SK-N-SH (cell line): ENCODE data around the gene CCNL2. TPM values are rescaled to one million over a fixed set of nuclear protein-coding genes. Genes with fewer than 3 reads are reported as not detected.

ENCODE experiments used
- CTCF ChIA-PET: fragments of 300-600, 350-600 bp; formaldehyde crosslinking; extraction: SDS; loops from one replicate; lab custom pipeline; 2021; lab: Yijun Ruan, JAX
- POLR2A ChIA-PET: fragments of 350-600 bp; sonication (Branson Sonifier 250); formaldehyde crosslinking; extraction: SDS; loops from one replicate; lab custom pipeline; 2020; ENCODE audit warnings: antibody characterized with exemption, inconsistent platforms; lab: Yijun Ruan, JAX
- DNase-seq: peaks from one replicate; pipeline ENCODE4 v3.0.0; 2012
- H2AFZ ChIP-seq: fragments of 200-600 bp; sonication (generic); 2 replicates; pipeline ENCODE4 v1.8.1; 2016; ENCODE audit warnings: antibody characterized with exemption, mild to moderate bottlenecking, low read depth
- H3F3A ChIP-seq: fragments of 200-600 bp; sonication (generic); replicated peaks from 2 replicates; pipeline ENCODE3; 2016; ENCODE audit warnings: antibody characterized with exemption, mild to moderate bottlenecking; ENCODE audit not compliant: insufficient read depth
- H3K27ac ChIP-seq, 2 experiments: fragments of 200-500 bp in 1 of 2; fragments of 200-600 bp in 1 of 2; sonication (Bioruptor generic) in 1 of 2; sonication (generic), shearing (Covaris generic) in 1 of 2; 2 replicates each; pipeline versions ENCODE4 v1.5.1 to v1.6.1; 2014 to 2016; ENCODE audit warnings: low read depth in 2 of 2, inconsistent platforms in 1 of 2, low read length in 1 of 2, mild to moderate bottlenecking in 1 of 2, mixed read lengths in 1 of 2
- H3K27me3 ChIP-seq: fragments of 200-600 bp; sonication (generic), shearing (Covaris generic); 2 replicates; pipeline ENCODE4 v1.6.1; 2016; ENCODE audit warnings: mixed run types; ENCODE audit not compliant: insufficient read depth
- H3K36me3 ChIP-seq, 2 experiments: fragments of 200-500 bp in 1 of 2; fragments of 200-600 bp in 1 of 2; sonication (Bioruptor generic) in 1 of 2; sonication (generic) in 1 of 2; replicated peaks in 1 of 2; 2 replicates each; pipeline versions ENCODE3 to v1.5.1; 2014 to 2016; ENCODE audit warnings: low read length in 1 of 2, mild to moderate bottlenecking in 1 of 2; ENCODE audit not compliant: insufficient read depth in 2 of 2, control insufficient read depth in 1 of 2
- H3K4me1 ChIP-seq, 2 experiments: fragments of 200-500 bp in 1 of 2; fragments of 200-600 bp in 1 of 2; sonication (Bioruptor generic) in 1 of 2; sonication (generic), shearing (Covaris generic) in 1 of 2; 2 replicates each; pipeline versions ENCODE4 v1.5.1 to v1.6.1; 2014 to 2016; ENCODE audit warnings: low read depth in 1 of 2, low read length in 1 of 2, mixed run types in 1 of 2; ENCODE audit not compliant: insufficient read depth in 2 of 2, control insufficient read depth in 1 of 2
- H3K4me2 ChIP-seq: fragments of 200-600 bp; sonication (generic), shearing (Covaris generic); 2 replicates; pipeline ENCODE4 v1.6.1; 2017; ENCODE audit warnings: mixed run types
- H3K4me3 ChIP-seq, 2 experiments: fragments of 200-500 bp in 1 of 2; fragments of 200-600 bp in 1 of 2; sonication (Bioruptor generic) in 1 of 2; sonication (generic), shearing (Covaris generic) in 1 of 2; 2 replicates each; pipeline versions ENCODE4 v1.5.1 to v1.8.1; 2014 to 2016; ENCODE audit warnings: low read depth in 2 of 2, inconsistent platforms in 1 of 2, low read length in 1 of 2, mild to moderate bottlenecking in 1 of 2, mixed read lengths in 1 of 2, moderate library complexity in 1 of 2
- H3K79me2 ChIP-seq: fragments of 200-600 bp; sonication (generic); 2 replicates; pipeline ENCODE4 v1.8.1; 2017; ENCODE audit warnings: mild to moderate bottlenecking; ENCODE audit not compliant: insufficient read depth
- H3K9ac ChIP-seq: fragments of 200-600 bp; sonication (generic); 2 replicates; pipeline ENCODE4 v1.6.1; 2017; ENCODE audit warnings: mixed run types
- H3K9me2 ChIP-seq: fragments of 200-600 bp; sonication (generic); 2 replicates; pipeline ENCODE4 v1.6.1; 2017; ENCODE audit warnings: mixed run types
- H3K9me3 ChIP-seq: fragments of 200-600 bp; sonication (generic); 2 replicates; pipeline ENCODE4 v1.6.1; 2017; ENCODE audit warnings: mixed run types, mild to moderate bottlenecking, moderate library complexity
- H4K20me1 ChIP-seq: fragments of 200-600 bp; sonication (generic); 2 replicates; pipeline ENCODE4 v1.6.1; 2017; ENCODE audit warnings: mild to moderate bottlenecking, mixed run types; ENCODE audit not compliant: insufficient read depth
- CHD2 ChIP-seq: fragments of 150-350 bp; IDR thresholded peaks from 2 replicates; pipeline ENCODE4 v1.6.1; 2018; ENCODE audit warnings: low read length; ENCODE audit not compliant: partially characterized antibody
- EP300 ChIP-seq, 2 experiments: IDR thresholded peaks; 2 replicates each; pipeline versions ENCODE4 v1.4.0 to v1.6.1; 2012; ENCODE audit warnings: borderline replicate concordance in 1 of 2, low read depth in 1 of 2, low read length in 1 of 2
- FOXJ3 ChIP-seq: sonication (generic); formaldehyde crosslinking; IDR thresholded peaks from 2 replicates; pipeline ENCODE4 v1.5.1; 2020; ENCODE audit warnings: mild to moderate bottlenecking, missing genetic modification reagents
- GABPA ChIP-seq: IDR thresholded peaks from 2 replicates; pipeline ENCODE4 v1.4.0; 2012; ENCODE audit warnings: low read depth, mild to moderate bottlenecking
- GATA2 ChIP-seq: sonication (generic); formaldehyde crosslinking; IDR thresholded peaks from 2 replicates; pipeline ENCODE4 v1.5.0; 2020; ENCODE audit warnings: mild to moderate bottlenecking, missing genetic modification reagents
- IRF3 ChIP-seq: fragments of 150-350 bp; IDR thresholded peaks from 2 replicates; pipeline ENCODE4 v1.6.1; 2016; ENCODE audit warnings: mild to moderate bottlenecking, low read depth, low read length
- JUND ChIP-seq: IDR thresholded peaks from 2 replicates; pipeline ENCODE4 v1.4.0; 2012
- MAX ChIP-seq: IDR thresholded peaks from 2 replicates; pipeline ENCODE4 v1.4.0; 2012; ENCODE audit warnings: low read depth
- MEF2A ChIP-seq: IDR thresholded peaks from 2 replicates; pipeline ENCODE4 v1.4.0; 2012; ENCODE audit warnings: low read depth, borderline replicate concordance
- NFIC ChIP-seq: IDR thresholded peaks from 2 replicates; pipeline ENCODE4 v1.4.0; 2012; ENCODE audit warnings: borderline replicate concordance
- NRF1 ChIP-seq: IDR thresholded peaks from 2 replicates; pipeline ENCODE4 v1.6.1; 2012; ENCODE audit warnings: low read depth, mild to moderate bottlenecking, low read length
- RAD21 ChIP-seq: IDR thresholded peaks from 2 replicates; pipeline ENCODE4 v1.6.1; 2012; ENCODE audit warnings: mild to moderate bottlenecking, low read length
- REST ChIP-seq: IDR thresholded peaks from 2 replicates; pipeline ENCODE4 v1.6.1; 2012; ENCODE audit warnings: mild to moderate bottlenecking, low read depth, low read length, moderate library complexity
- RFX5 ChIP-seq: IDR thresholded peaks from 2 replicates; pipeline ENCODE4 v1.6.1; 2012; ENCODE audit warnings: mild to moderate bottlenecking, improper control_type of control experiment, low read length
- RXRA ChIP-seq: IDR thresholded peaks from 2 replicates; pipeline ENCODE4 v1.4.0; 2012; ENCODE audit warnings: low read depth, mild to moderate bottlenecking, borderline replicate concordance
- TAF1 ChIP-seq: IDR thresholded peaks from 2 replicates; pipeline ENCODE4 v1.6.1; 2012; ENCODE audit warnings: low read depth, mild to moderate bottlenecking, low read length, moderate library complexity, borderline replicate concordance
- TCF12 ChIP-seq: IDR thresholded peaks from 2 replicates; pipeline ENCODE4 v1.4.0; 2012
- ZBTB33 ChIP-seq: IDR thresholded peaks from 2 replicates; pipeline ENCODE4 v1.4.0; 2012; ENCODE audit warnings: low read depth, borderline replicate concordance
- WGBS: methylation state at CpG from one replicate; pipeline ENCODE4 v1.1.6; 2017; ENCODE audit warnings: low lambda C conversion rate; 5-methylcytosine and 5-hydroxymethylcytosine counted together
- polyA plus RNA-seq, 3 experiments: library from polyadenylated mRNA; depleted of rRNA; stranded (reverse); fragments of >200 nt; gene quantifications; 2 replicates each; pipeline ENCODE4 v1.2.3, GENCODE V29; 2012
- TF ChIP-seq, protein P1 (sequence below): fragments of 200-600 bp; sonication (generic); IDR thresholded peaks from 2 replicates; pipeline ENCODE4 v1.6.1; 2017; ENCODE audit warnings: antibody characterized with exemption, mild to moderate bottlenecking, moderate library complexity

Gene CCNL2
- polyA plus RNA-seq, 1 of the 3 experiments (the other 2 are of a cell fraction) = 362 TPM

GRCh38 chr1:1393014-1393413, 6.1 kb downstream of the CCNL2 start:
- Histone ChIP-seq H3F3A (no peaks in the 10 kb centered on the region), H3K9ac (no peak overlapping the region), H2AFZ (no peak overlapping the region), H3K9me2 (no peaks in the 10 kb centered on the region), H3K27me3 (no peaks in the 10 kb centered on the region), H3K9me3 (no peaks in the 10 kb centered on the region), H3K79me2 (peaks cover 69% of the 10 kb centered on the region), H3K27ac (no peak overlapping the region), H3K4me3 (no peak overlapping the region), H3K4me1 (peaks cover 4 to 6% of the 10 kb centered on the region in 2 experiments; a peak in 1 of 4 replicates), H3K4me2 (no peak overlapping the region), H3K36me3 (peaks cover 54 to 64% of the 10 kb centered on the region in 2 experiments), H4K20me1 (0 out of 2 replicates have a peak, but pooled peaks cover 4% of the 10 kb centered on the region)
- POLR2A ChIA-PET = no interaction called here
- DNase-seq = peak; percentile 6
- TF ChIP-seq GABPA = no peak
- TF ChIP-seq NFIC = no peak
- no peak for TF ChIP-seq IRF3
- no peak for TF ChIP-seq TAF1
- TF ChIP-seq CHD2 = no peak
- no peak for TF ChIP-seq JUND
- CTCF ChIA-PET = interaction anchor here (1.5 kb wide), 1 partner anchor 15 kb away, joined by 3 read pairs; no protein-coding TSS in a partner anchor
- 86% methylated on average over 4 of the region's 4 CpGs for WGBS

GRCh38 chr1:1391225-1391624, 7.9 kb downstream of the CCNL2 start:
- H4K20me1 ChIP-seq = 0 out of 2 replicates have a peak, but pooled peaks cover 4% of the 10 kb centered on the region
- H3K79me2 ChIP-seq = peaks cover 51% of the 10 kb centered on the region
- TF ChIP-seq MEF2A (no peak), FOXJ3 (no peak), TCF12 (no peak), EP300 (IDR thresholded peaks at IDR 0.05; ENCODE audit: borderline replicate concordance in 1 of 2, low read depth in 1 of 2, low read length in 1 of 2) (no peak), ZBTB33 (no peak), NRF1 (no peak), RXRA (no peak), TAF1 (no peak), REST (no peak), RFX5 (no peak), RAD21 (no peak), MAX (no peak), GATA2 (CRISPR knock-in tag) (no peak)
- TF ChIP-seq, protein P1, sequence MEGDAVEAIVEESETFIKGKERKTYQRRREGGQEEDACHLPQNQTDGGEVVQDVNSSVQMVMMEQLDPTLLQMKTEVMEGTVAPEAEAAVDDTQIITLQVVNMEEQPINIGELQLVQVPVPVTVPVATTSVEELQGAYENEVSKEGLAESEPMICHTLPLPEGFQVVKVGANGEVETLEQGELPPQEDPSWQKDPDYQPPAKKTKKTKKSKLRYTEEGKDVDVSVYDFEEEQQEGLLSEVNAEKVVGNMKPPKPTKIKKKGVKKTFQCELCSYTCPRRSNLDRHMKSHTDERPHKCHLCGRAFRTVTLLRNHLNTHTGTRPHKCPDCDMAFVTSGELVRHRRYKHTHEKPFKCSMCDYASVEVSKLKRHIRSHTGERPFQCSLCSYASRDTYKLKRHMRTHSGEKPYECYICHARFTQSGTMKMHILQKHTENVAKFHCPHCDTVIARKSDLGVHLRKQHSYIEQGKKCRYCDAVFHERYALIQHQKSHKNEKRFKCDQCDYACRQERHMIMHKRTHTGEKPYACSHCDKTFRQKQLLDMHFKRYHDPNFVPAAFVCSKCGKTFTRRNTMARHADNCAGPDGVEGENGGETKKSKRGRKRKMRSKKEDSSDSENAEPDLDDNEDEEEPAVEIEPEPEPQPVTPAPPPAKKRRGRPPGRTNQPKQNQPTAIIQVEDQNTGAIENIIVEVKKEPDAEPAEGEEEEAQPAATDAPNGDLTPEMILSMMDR = no peak
- H3K9ac ChIP-seq = no peak overlapping the region
- no peak for DNase-seq
- no peaks in the 10 kb centered on the region for H3F3A ChIP-seq
- no peaks in the 10 kb centered on the region for H3K9me2 ChIP-seq
- H3K27ac ChIP-seq = no peak overlapping the region
- H3K9me3 ChIP-seq = no peaks in the 10 kb centered on the region
- no peak overlapping the region for H3K4me3 ChIP-seq
- no peaks in the 10 kb centered on the region for H3K4me1 ChIP-seq
- no peak overlapping the region for H3K4me2 ChIP-seq
- H2AFZ ChIP-seq = no peak overlapping the region
- ChIA-PET CTCF (interaction anchor here (1.2 kb wide), 1 partner anchor 11 kb away, joined by 4 read pairs; no protein-coding TSS in a partner anchor), POLR2A (no interaction called here)
- peaks cover 48 to 78% of the 10 kb centered on the region in 2 experiments for H3K36me3 ChIP-seq
- WGBS = 90% methylated on average over 10 of the region's 12 CpGs
- no peaks in the 10 kb centered on the region for H3K27me3 ChIP-seq
